SH-SY5Y (cell line): Measurements from ENCODE around the gene KIF5C.

Experiments used
- GATA2 ChIP-seq: IDR thresholded peaks from 2 replicates; pipeline ENCODE4 v1.6.1; 2011; ENCODE audit warnings: mild to moderate bottlenecking, low read depth, low read length
- GATA3 ChIP-seq: IDR thresholded peaks from 2 replicates; pipeline ENCODE4 v1.6.1; 2011; ENCODE audit warnings: low read depth, mild to moderate bottlenecking, low read length, moderate library complexity

GRCh38 chr2:148903979-148904378, 29.0 kb downstream of the KIF5C start:
- TF ChIP-seq GATA2 = no peak
- no peak for TF ChIP-seq GATA3
